K562 (cell line): Measurements from ENCODE around the gene HLA-F. TPM values are rescaled to one million over a fixed set of nuclear protein-coding genes. Genes with fewer than 3 reads are reported as not detected.

Source experiments
- ATAC-seq: fragments of 200-7000 bp; cut with Tn5 transposase; 3 replicates; pipeline ENCODE4 v1.9.1; 2020; ENCODE audit warnings: moderate library complexity
- BruUV-seq: library from RNA; stranded (reverse); fragments of 400-500 nt; replicated peaks from 2 replicates; lab custom pipeline; 2021; lab: Mats Ljungman, UMichigan
- CTCF ChIA-PET: fragments of 300-600 bp; formaldehyde crosslinking; extraction: SDS; loops from one replicate; lab custom pipeline; 2021; ENCODE audit warnings: low intra/inter-chr PET ratio; lab: Yijun Ruan, JAX
- POLR2A ChIA-PET: fragments of 300-600, 350-650 bp; sonication (Branson Sonifier 250); formaldehyde crosslinking; extraction: SDS; loops from one replicate; lab custom pipeline; 2021; ENCODE audit warnings: antibody characterized with exemption, inconsistent platforms; lab: Yijun Ruan, JAX
- DNase-seq, 4 experiments: peaks; one replicate each; pipeline versions ENCODE4 v3.0.0 to v3.0.0-alpha.2; 2011 to 2018; ENCODE audit warnings: low spot score in 3 of 4, mixed read lengths in 3 of 4; ENCODE audit errors: extremely low read depth in 1 of 4
- FAIRE-seq: peaks from 2 replicates; lab custom pipeline; 2011; peaks lifted over from hg19 to GRCh38; lab: Jason Lieb, UNC
- H2AFZ ChIP-seq: 2 replicates; pipeline ENCODE4 v1.6.0; 2011; ENCODE audit warnings: low read depth, low read length, control low read depth, inconsistent platforms
- H3K27ac ChIP-seq: fragments of 200-600 bp; 3 replicates; pipeline ENCODE4 v1.8.0; 2011; ENCODE audit warnings: low read depth, mild to moderate bottlenecking, control low read depth, inconsistent platforms, low read length, moderate library complexity, mixed read lengths; ENCODE audit errors: extremely low read depth
- H3K27me3 ChIP-seq, 2 experiments: fragments of 300-600 bp in 1 of 2; 2 replicates in 1 of 2; 3 replicates in 1 of 2; pipeline versions ENCODE4 v1.6.0 to v1.8.0; 2011; ENCODE audit warnings: inconsistent platforms in 2 of 2, low read length in 2 of 2, mild to moderate bottlenecking in 1 of 2, mixed read lengths in 1 of 2, moderate library complexity in 1 of 2; ENCODE audit not compliant: control insufficient read depth in 2 of 2, insufficient read depth in 2 of 2
- H3K36me3 ChIP-seq: fragments of 300-600 bp; 3 replicates; pipeline ENCODE4 v1.8.0; 2011; ENCODE audit warnings: mild to moderate bottlenecking, low read length, inconsistent platforms; ENCODE audit not compliant: control insufficient read depth, insufficient read depth
- H3K4me1 ChIP-seq, 2 experiments: fragments of 200-600 bp in 1 of 2; replicated peaks in 1 of 2; 2 replicates in 1 of 2; 3 replicates in 1 of 2; pipeline versions ENCODE4 v1.5.1 to v1.8.0; 2011; ENCODE audit warnings: inconsistent platforms in 2 of 2, low read length in 2 of 2, mild to moderate bottlenecking in 1 of 2, mixed read lengths in 1 of 2, moderate library complexity in 1 of 2; ENCODE audit not compliant: control insufficient read depth in 2 of 2, insufficient read depth in 2 of 2
- H3K4me2 ChIP-seq: 2 replicates; pipeline ENCODE4 v1.6.1; 2011; ENCODE audit warnings: low read length, control low read depth, inconsistent platforms, mixed read lengths; ENCODE audit not compliant: insufficient read depth
- H3K4me3 ChIP-seq: fragments of 200-600 bp; sonication (generic), shearing (Covaris generic); 2 replicates; pipeline ENCODE4 v1.5.1; 2016; ENCODE audit warnings: control low read depth, inconsistent platforms
- H3K79me2 ChIP-seq: fragments of 200-600 bp; 3 replicates; pipeline ENCODE4 v1.8.0; 2011; ENCODE audit warnings: low read length, inconsistent platforms; ENCODE audit not compliant: control insufficient read depth, insufficient read depth
- H3K9ac ChIP-seq, 2 experiments: 2 replicates each; pipeline versions ENCODE4 v1.6.0 to v1.6.1; 2011; ENCODE audit warnings: low read depth in 2 of 2, low read length in 2 of 2, control low read depth in 1 of 2, inconsistent platforms in 1 of 2, mild to moderate bottlenecking in 1 of 2, mixed read lengths in 1 of 2; ENCODE audit not compliant: insufficient read depth in 1 of 2
- H3K9me1 ChIP-seq: one replicate; pipeline ENCODE4 v1.6.0; 2011; ENCODE audit warnings: inconsistent platforms, mild to moderate bottlenecking, low read length, moderate library complexity; ENCODE audit not compliant: control insufficient read depth, insufficient read depth
- H3K9me3 ChIP-seq: replicated peaks from 2 replicates; pipeline ENCODE4 v1.5.1; 2011; ENCODE audit warnings: low read depth, low read length, inconsistent platforms; ENCODE audit not compliant: control insufficient read depth, insufficient read depth
- H4K20me1 ChIP-seq: replicated peaks from 2 replicates; pipeline ENCODE4 v1.6.1; 2011; ENCODE audit warnings: low read length, inconsistent platforms, mixed read lengths; ENCODE audit not compliant: control insufficient read depth, insufficient read depth
- ARID3B ChIP-seq: fragments of 250-450 bp; sonication (Bioruptor Pico); IDR thresholded peaks from 2 replicates; pipeline ENCODE4 v1.4.0; 2020; ENCODE audit warnings: borderline replicate concordance
- BCLAF1 ChIP-seq, 2 experiments: fragments of 450-650 bp in 1 of 2; IDR thresholded peaks; 2 replicates each; pipeline ENCODE4 v1.6.1; 2011 to 2017; ENCODE audit warnings: low read depth in 2 of 2, antibody characterized with exemption in 1 of 2, borderline replicate concordance in 1 of 2, low read length in 1 of 2, mild to moderate bottlenecking in 1 of 2, mixed read lengths in 1 of 2; ENCODE audit not compliant: control insufficient read depth in 1 of 2
- BRF2 ChIP-seq: IDR thresholded peaks from 3 replicates; pipeline ENCODE4 v1.6.1; 2011; ENCODE audit warnings: borderline replicate concordance, mild to moderate bottlenecking; ENCODE audit not compliant: insufficient read length, insufficient read depth
- CREB1 ChIP-seq, 2 experiments: sonication (generic) in 1 of 2; formaldehyde crosslinking in 1 of 2; IDR thresholded peaks; 2 replicates each; pipeline versions ENCODE4 v1.6.1 to v1.8.0; 2012 to 2022; ENCODE audit warnings: inconsistent platforms in 1 of 2, mild to moderate bottlenecking in 1 of 2, missing genetic modification reagents in 1 of 2, moderate library complexity in 1 of 2
- HMG20A ChIP-seq: fragments of 450-650 bp; formaldehyde crosslinking; conservative IDR thresholded peaks from 2 replicates; pipeline ENCODE4 v1.4.0; 2020; ENCODE audit warnings: mild to moderate bottlenecking, mixed read lengths
- KLF1 ChIP-seq: fragments of 450-650 bp; IDR thresholded peaks from 2 replicates; pipeline ENCODE4 v1.6.1; 2016; ENCODE audit warnings: missing genetic modification characterization, missing compliant biosample characterization
- MBD2 ChIP-seq: sonication (generic); IDR thresholded peaks from 2 replicates; pipeline ENCODE4 v1.6.1; 2016; ENCODE audit warnings: low read depth, borderline replicate concordance
- SFPQ ChIP-seq: fragments of 200-400 bp; formaldehyde crosslinking; IDR thresholded peaks from 2 replicates; pipeline ENCODE4 v1.6.1; 2017; ENCODE audit warnings: mild to moderate bottlenecking, low read depth, low read length, moderate library complexity
- SMARCC2 ChIP-seq: fragments of 450-650 bp; IDR thresholded peaks from 2 replicates; pipeline ENCODE4 v1.6.1; 2017; ENCODE audit warnings: antibody characterized with exemption, moderate library complexity, mild to moderate bottlenecking, low read depth
- TGIF2 ChIP-seq: sonication (generic); formaldehyde crosslinking; IDR thresholded peaks from 2 replicates; pipeline ENCODE4 v1.8.1; 2022; ENCODE audit warnings: mild to moderate bottlenecking, missing genetic modification reagents, moderate library complexity
- ZC3H11A ChIP-seq: IDR thresholded peaks from 2 replicates; pipeline ENCODE4 v1.6.1; 2012; ENCODE audit warnings: low read depth, low read length, improper control_type of control experiment
- ZNF165 ChIP-seq: fragments of 250-450 bp; sonication (Bioruptor Pico); IDR thresholded peaks from 2 replicates; pipeline ENCODE4 v1.4.0; 2020; ENCODE audit warnings: borderline replicate concordance
- WGBS: fragments of 100-300 bp; shearing (Covaris generic); methylation state at CpG from one replicate; pipeline ENCODE4 v1.1.6; 2016; ENCODE audit warnings: low coverage, mixed read lengths; ENCODE audit not compliant: insufficient coverage; ENCODE audit errors: missing lambda C conversion rate; 5-methylcytosine and 5-hydroxymethylcytosine counted together
- in situ Hi-C: fragments of 300-500 bp; cut with MboI; formaldehyde crosslinking; loops from 4 replicates; pipeline ENCODE4 v1.15.0; 2018; ENCODE audit warnings: inconsistent platforms, mixed read lengths
- intact Hi-C: fragments of 100-400 bp; cut with micrococcal nuclease; formaldehyde crosslinking; loops from 2 replicates; pipeline ENCODE4 v1.14.2; 2022
- polyA plus RNA-seq, 8 experiments: library from polyadenylated mRNA; depleted of rRNA in 4 of 8; stranded (reverse) in 5 of 8; unstranded in 3 of 8; fragments of >200 nt; fragmentation: Nextera tagmentation in 2 of 8; fragmentation: Illumina TruSeq in 1 of 8; extraction: Ambion mirVana in 2 of 8; extraction: Trizol in 1 of 8; gene quantifications; 2 replicates each; pipeline versions ENCODE4 v1.2.1 to v1.2.3, GENCODE V29; 2011 to 2014; ENCODE audit warnings: inconsistent platforms in 1 of 8, missing spikeins in 1 of 8
- total RNA-seq, 7 experiments: library from RNA; depleted of rRNA in 6 of 7; stranded (reverse); fragments of >200 nt in 6 of 7; fragmentation: Illumina TruSeq in 2 of 7; extraction: Trizol in 2 of 7; gene quantifications; 2 replicates each; pipeline versions ENCODE4 v1.2.1 to v1.2.3, GENCODE V29; 2011 to 2021; ENCODE audit warnings: low replicate concordance in 1 of 7

The HLA-F gene
- total and polyA plus RNA-seq, 9 of the 15 experiments (the other 6 are each of a cell fraction or from before 2014, with no cell fraction given) = 0.40 to 0.76 (median 0.46) TPM; not detected in 6

- TF ChIP-seq BCLAF1 (IDR thresholded peaks at IDR 0.05; ENCODE audit: borderline replicate concordance in 1 of 2, control insufficient read depth in 1 of 2, low read depth in 2 of 2, low read length in 1 of 2) = no peak
- TF ChIP-seq TGIF2 (CRISPR knock-in tag) = no peak
- TF ChIP-seq BRF2 = no peak
- no peak for TF ChIP-seq MBD2
- TF ChIP-seq ZC3H11A = no peak
These were observed 19.8 kb downstream of the HLA-F start (continued) for GRCh38 chr6:29743025-29743424.

GRCh38 chr6:29743568-29743967 lies 20.3 kb downstream of the HLA-F start:
- in situ Hi-C loops = loop anchor here (25.0 kb wide), 1 partner anchor 94 kb away; the partner anchor contains the start of gene HLA-G
- ChIA-PET POLR2A (no interaction called here), CTCF (no interaction called here)
- no peaks in the 10 kb centered on the region for H3K9me1 ChIP-seq
- peaks cover 7 to 13% of the 10 kb centered on the region in 2 experiments; a peak in 4 of 5 replicates for H3K4me1 ChIP-seq
- no peaks in the 10 kb centered on the region for H3K9me3 ChIP-seq
- H3K4me3 ChIP-seq = no peak overlapping the region
- WGBS = 22% methylated on average over 6 of the region's 6 CpGs
- H3K36me3 ChIP-seq = no peaks in the 10 kb centered on the region
- no peak overlapping the region for H3K27ac ChIP-seq
- H4K20me1 ChIP-seq = peaks cover 6% of the 10 kb centered on the region
- no peak for DNase-seq
- no peak overlapping the region for H3K9ac ChIP-seq
- no peaks in the 10 kb centered on the region for H3K79me2 ChIP-seq
- no peaks in the 10 kb centered on the region for H3K27me3 ChIP-seq
- FAIRE-seq = no peak
- no peak overlapping the region for H2AFZ ChIP-seq
- no peak for ATAC-seq
- intact Hi-C loops = no loop called here
- H3K4me2 ChIP-seq = no peak overlapping the region
- BruUV-seq = no TSS peak
- TF ChIP-seq ZNF165 (CRISPR knock-in tag) (no peak), SFPQ (no peak), SMARCC2 (no peak), HMG20A (CRISPR knock-in tag) (no peak), CREB1 (IDR thresholded peaks at IDR 0.05) (no peak), CREB1 (CRISPR knock-in tag; IDR thresholded peaks at IDR 0.05) (no peak), ARID3B (CRISPR knock-in tag) (no peak), KLF1 (tag) (no peak)
